Right lobe of liver (tissue), 6 donors: ENCODE measurements around the gene MYPN. TPM values are rescaled to one million over a fixed set of nuclear protein-coding genes. Genes with fewer than 3 reads are reported as not detected.

Experiments used
- ATAC-seq, 4 donors: fragments of 200-7000 bp; cut with Tn5 transposase; one replicate each; pipeline ENCODE4 v1.9.1; 2020; ENCODE audit warnings: mild to moderate bottlenecking in 4 of 4, moderate library complexity in 4 of 4
- DNase-seq, 3 donors: peaks; one replicate each; pipeline ENCODE4 v3.0.0-alpha.2; 2020
- H3K27ac ChIP-seq, 3 donors: fragments of 200-600 bp; one replicate each; pipeline ENCODE4 v1.8.0; 2022
- H3K27me3 ChIP-seq, 2 donors: fragments of 200-600 bp; one replicate each; pipeline ENCODE4 v1.8.0; 2022
- H3K36me3 ChIP-seq, 4 donors: fragments of 200-600 bp; sonication (generic) in 1 of 4; one replicate each; pipeline versions ENCODE4 v1.5.1 to v1.8.0; 2017 to 2022; ENCODE audit warnings: control low read depth in 1 of 4
- H3K4me1 ChIP-seq, 4 donors: fragments of 200-600 bp; sonication (generic) in 1 of 4; one replicate each; pipeline versions ENCODE4 v1.5.1 to v1.8.0; 2017 to 2022; ENCODE audit warnings: control low read depth in 1 of 4
- H3K4me3 ChIP-seq, 3 donors: fragments of 200-600 bp; one replicate each; pipeline ENCODE4 v1.8.0; 2022
- H3K9me3 ChIP-seq, 4 donors: fragments of 200-600 bp; sonication (generic) in 1 of 4; one replicate each; pipeline versions ENCODE4 v1.5.1 to v1.8.0; 2017 to 2022; ENCODE audit warnings: control low read depth in 1 of 4
- CTCF ChIP-seq, 4 donors: fragments of 200-600 bp in 3 of 4; fragments of 450-650 bp in 1 of 4; IDR thresholded peaks; one replicate each; pipeline versions ENCODE4 v1.5.1 to v1.8.0; 2016 to 2022; ENCODE audit warnings: antibody characterized with exemption in 4 of 4, mild to moderate bottlenecking in 2 of 4
- POLR2A ChIP-seq: fragments of 450-650 bp; IDR thresholded peaks from one replicate; pipeline ENCODE4 v1.6.1; 2017; ENCODE audit warnings: antibody characterized with exemption, mild to moderate bottlenecking
- WGBS: methylation state at CpG from one replicate; pipeline ENCODE4 v1.1.6; 2018; ENCODE audit warnings: low coverage, low lambda C conversion rate; ENCODE audit not compliant: insufficient coverage; ENCODE audit errors: missing lambda C conversion rate; 5-methylcytosine and 5-hydroxymethylcytosine counted together
- intact Hi-C, 2 donors: fragments of 100-400 bp; cut with DNase I; formaldehyde crosslinking; loops; one replicate each; pipeline versions ENCODE4 v1.11.2 to v1.14.1; 2022
- total RNA-seq, 6 experiments: library from RNA; depleted of rRNA in 2 of 6; stranded (reverse); fragments of >200 nt in 2 of 6; fragmentation: NEBNext Ultra II Directional in 3 of 6; extraction: Animal tissue kit (Norgen Biotek cat#: 25700) in 3 of 6; gene quantifications; one replicate each; pipeline versions ENCODE4 v1.1.0 to v1.2.4, GENCODE V29; 2016 to 2023
- donor health status: DM: no; HTN: yes; CAD: no.
- donor health status: DM: no; HTN: no; CAD: no.
- donor health status: DM: no; HTN: no; CAD: no.
- donor health status: DM: no; HTN: yes; CAD: no.
- donor health status: DM: no; HTN: yes; CAD: no.

The MYPN gene
- total RNA-seq, 6 experiments from 2014 or later = 0.07 to 0.31 (median 0.10) TPM; not detected in 2

GRCh38 chr10:68082872-68083271 lies 26.4 kb upstream of the MYPN start:
- Histone ChIP-seq H3K9me3 (no peaks in the 10 kb centered on the region), H3K27me3 (no peaks in the 10 kb centered on the region), H3K27ac (no peak overlapping the region), H3K36me3 (no peaks in the 10 kb centered on the region), H3K4me1 (peaks cover 0 to 10% (median 0%) of the 10 kb centered on the region in 4 donors), H3K4me3 (no peak overlapping the region)
- ATAC-seq = peak; percentile 45 to 65 (median 53)
- intact Hi-C loops = no loop called here
- 15% methylated on average over 1 of the region's 1 CpG for WGBS
- DNase-seq = no peak
- TF ChIP-seq CTCF (IDR thresholded peaks at IDR 0.05) (peak; percentile 42 to 72 (median 48)), POLR2A (no peak)

- ATAC-seq (no peak), DNase-seq (no peak)
- no peak overlapping the region for H3K4me3 ChIP-seq
- peaks cover 0 to 10% (median 0%) of the 10 kb centered on the region in 4 donors for H3K4me1 ChIP-seq
- 9% methylated on average over 1 of the region's 1 CpG for WGBS
- no peaks in the 10 kb centered on the region for H3K27me3 ChIP-seq
- H3K36me3 ChIP-seq = no peaks in the 10 kb centered on the region
- TF ChIP-seq POLR2A (no peak), CTCF (IDR thresholded peaks at IDR 0.05) (no peak)
- H3K9me3 ChIP-seq = no peaks in the 10 kb centered on the region
- intact Hi-C loops = no loop called here
- no peak overlapping the region for H3K27ac ChIP-seq
These were observed 25.3 kb upstream of the MYPN start for GRCh38 chr10:68083953-68084352.

GRCh38 chr10:68084469-68084868 lies 24.8 kb upstream of the MYPN start:
- Histone ChIP-seq H3K36me3 (no peaks in the 10 kb centered on the region), H3K4me1 (peaks cover 0 to 10% (median 0%) of the 10 kb centered on the region in 4 donors), H3K27me3 (no peaks in the 10 kb centered on the region), H3K27ac (no peak overlapping the region), H3K4me3 (no peak overlapping the region), H3K9me3 (no peaks in the 10 kb centered on the region)
- intact Hi-C loops = no loop called here
- TF ChIP-seq POLR2A = no peak
- TF ChIP-seq CTCF (IDR thresholded peaks at IDR 0.05) = no peak
- DNase-seq (no peak), ATAC-seq (no peak)
- WGBS = 94% methylated on average over 4 of the region's 4 CpGs

GRCh38 chr10:68086011-68086410 lies 23.3 kb upstream of the MYPN start:
- intact Hi-C loops = no loop called here
- H3K27ac ChIP-seq = no peak overlapping the region

More at GRCh38 chr10:68086011-68086410, 23.3 kb upstream of the MYPN start:
- WGBS = 69% methylated on average over 2 of the region's 2 CpGs
- DNase-seq (no peak), ATAC-seq (no peak)
- no peaks in the 10 kb centered on the region for H3K27me3 ChIP-seq
- H3K36me3 ChIP-seq = no peaks in the 10 kb centered on the region
- no peaks in the 10 kb centered on the region for H3K9me3 ChIP-seq
- H3K4me3 ChIP-seq = no peak overlapping the region
- TF ChIP-seq POLR2A = no peak
- no peak for TF ChIP-seq CTCF (IDR thresholded peaks at IDR 0.05)
- peaks cover 0 to 10% (median 0%) of the 10 kb centered on the region in 4 donors for H3K4me1 ChIP-seq
